ENCODE data around the gene GABRR1.

The GABRR1 gene

DNA sequence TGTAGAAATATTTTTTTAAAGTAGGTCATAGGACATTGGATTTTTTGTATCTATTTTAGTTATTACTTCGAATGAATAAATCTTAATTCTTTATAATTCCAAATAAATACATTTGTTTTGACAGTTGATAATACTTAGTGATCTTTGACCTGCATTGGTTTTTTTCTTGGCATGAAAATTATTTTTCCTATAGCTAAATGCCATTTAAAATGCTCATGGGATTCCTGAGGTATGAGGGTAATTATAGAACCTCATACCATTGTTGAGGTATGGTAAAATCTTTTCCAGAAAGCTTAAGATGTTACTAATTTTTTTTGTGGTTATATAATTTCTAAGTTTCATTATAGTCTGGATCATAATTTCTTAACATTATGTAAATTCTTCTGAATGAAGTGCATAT lies 63.0 kb downstream of the GABRR1 start:
- ChIA-PET POLR2A (interaction anchor here (1.3 kb wide), 1 partner anchor 8 kb away, joined by 6 read pairs; the partner anchor contains the start of gene PM20D2), CTCF (no interaction called here)
- TF ChIP-seq SUZ12 (IDR thresholded peaks at IDR 0.05) (no peak), FOXA1 (IDR thresholded peaks at IDR 0.05) (no peak), FOXM1 (IDR thresholded peaks at IDR 0.05; ENCODE audit: borderline replicate concordance) (no peak), LEF1 (IDR thresholded peaks at IDR 0.05; ENCODE audit: borderline replicate concordance) (no peak), ZNF384 (IDR thresholded peaks at IDR 0.05) (no peak), FOXK2 (IDR thresholded peaks at IDR 0.05) (no peak), TARDBP (IDR thresholded peaks at IDR 0.05) (no peak), ELF4 (IDR thresholded peaks at IDR 0.05) (no peak), SP1 (IDR thresholded peaks at IDR 0.05) (no peak), NFRKB (IDR thresholded peaks at IDR 0.05) (no peak), CTBP1 (IDR thresholded peaks at IDR 0.05; ENCODE audit: borderline replicate concordance) (no peak), L3MBTL2 (conservative IDR thresholded peaks at IDR 0.05) (no peak), BHLHE40 (IDR thresholded peaks at IDR 0.05; ENCODE audit: borderline replicate concordance) (no peak), ARNT (IDR thresholded peaks at IDR 0.05) (no peak), HDGF (IDR thresholded peaks at IDR 0.05; ENCODE audit: borderline replicate concordance) (no peak)
- TF ChIP-seq, protein P1, sequence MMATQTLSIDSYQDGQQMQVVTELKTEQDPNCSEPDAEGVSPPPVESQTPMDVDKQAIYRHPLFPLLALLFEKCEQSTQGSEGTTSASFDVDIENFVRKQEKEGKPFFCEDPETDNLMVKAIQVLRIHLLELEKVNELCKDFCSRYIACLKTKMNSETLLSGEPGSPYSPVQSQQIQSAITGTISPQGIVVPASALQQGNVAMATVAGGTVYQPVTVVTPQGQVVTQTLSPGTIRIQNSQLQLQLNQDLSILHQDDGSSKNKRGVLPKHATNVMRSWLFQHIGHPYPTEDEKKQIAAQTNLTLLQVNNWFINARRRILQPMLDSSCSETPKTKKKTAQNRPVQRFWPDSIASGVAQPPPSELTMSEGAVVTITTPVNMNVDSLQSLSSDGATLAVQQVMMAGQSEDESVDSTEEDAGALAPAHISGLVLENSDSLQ (IDR thresholded peaks at IDR 0.05) = no peak
- no peak for DNase-seq (ENCODE audit: extremely low spot score)

DNA sequence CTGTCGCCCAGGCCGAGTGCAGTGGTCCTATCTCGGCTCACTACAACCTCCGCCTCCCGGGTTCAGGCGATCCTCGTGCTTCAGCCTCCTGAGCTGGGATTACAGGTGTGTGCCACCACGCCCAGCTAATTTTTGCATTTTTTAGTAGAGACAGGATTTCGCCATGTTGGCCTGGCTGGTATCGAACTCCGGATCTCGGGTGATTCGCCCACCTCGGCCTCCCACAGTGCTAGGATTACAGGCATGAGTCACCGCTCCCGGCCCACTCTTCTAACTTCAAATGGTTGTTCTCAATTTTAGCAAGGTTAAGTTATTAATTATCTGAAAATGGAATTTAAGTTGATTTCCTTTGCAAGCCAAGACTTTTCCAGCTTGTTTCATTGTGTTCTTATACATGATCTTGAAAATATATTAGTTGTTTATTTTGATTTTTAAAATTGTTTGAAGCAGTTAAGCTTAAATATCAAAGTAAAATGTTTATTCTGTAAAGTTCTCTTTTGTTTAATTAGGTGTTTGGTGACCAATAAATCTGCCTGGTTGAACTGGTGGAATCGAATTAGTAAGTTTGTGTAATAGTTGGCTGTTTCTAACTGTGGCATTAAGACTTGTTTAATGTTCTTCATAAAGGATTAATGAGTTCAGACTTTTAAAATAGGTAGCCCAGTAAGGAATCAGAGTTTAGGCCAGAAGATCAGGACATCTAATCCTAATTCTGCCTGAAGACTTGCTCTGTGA lies 69.0 kb downstream of the GABRR1 start:
- DNase-seq (ENCODE audit: extremely low spot score) = no peak
- CTCF ChIA-PET = interaction anchor here (1.0 kb wide), 1 partner anchor 93 kb away, joined by 3 read pairs; no protein-coding TSS in a partner anchor
- POLR2A ChIA-PET = no interaction called here
- TF ChIP-seq L3MBTL2 (conservative IDR thresholded peaks at IDR 0.05) = no peak
- no peak for TF ChIP-seq ARNT (IDR thresholded peaks at IDR 0.05)
- no peak for TF ChIP-seq FOXA1 (IDR thresholded peaks at IDR 0.05)
- TF ChIP-seq SP1 (IDR thresholded peaks at IDR 0.05) = no peak
- no peak for TF ChIP-seq TARDBP (IDR thresholded peaks at IDR 0.05)
- TF ChIP-seq NFRKB (IDR thresholded peaks at IDR 0.05) = no peak
- no peak for TF ChIP-seq FOXK2 (IDR thresholded peaks at IDR 0.05)
- TF ChIP-seq SUZ12 (IDR thresholded peaks at IDR 0.05) = no peak
- TF ChIP-seq FOXM1 (IDR thresholded peaks at IDR 0.05; ENCODE audit: borderline replicate concordance) = no peak
- no peak for TF ChIP-seq ELF4 (IDR thresholded peaks at IDR 0.05)
- TF ChIP-seq, protein P1 (IDR thresholded peaks at IDR 0.05) = no peak
- no peak for TF ChIP-seq LEF1 (IDR thresholded peaks at IDR 0.05; ENCODE audit: borderline replicate concordance)

DNA sequence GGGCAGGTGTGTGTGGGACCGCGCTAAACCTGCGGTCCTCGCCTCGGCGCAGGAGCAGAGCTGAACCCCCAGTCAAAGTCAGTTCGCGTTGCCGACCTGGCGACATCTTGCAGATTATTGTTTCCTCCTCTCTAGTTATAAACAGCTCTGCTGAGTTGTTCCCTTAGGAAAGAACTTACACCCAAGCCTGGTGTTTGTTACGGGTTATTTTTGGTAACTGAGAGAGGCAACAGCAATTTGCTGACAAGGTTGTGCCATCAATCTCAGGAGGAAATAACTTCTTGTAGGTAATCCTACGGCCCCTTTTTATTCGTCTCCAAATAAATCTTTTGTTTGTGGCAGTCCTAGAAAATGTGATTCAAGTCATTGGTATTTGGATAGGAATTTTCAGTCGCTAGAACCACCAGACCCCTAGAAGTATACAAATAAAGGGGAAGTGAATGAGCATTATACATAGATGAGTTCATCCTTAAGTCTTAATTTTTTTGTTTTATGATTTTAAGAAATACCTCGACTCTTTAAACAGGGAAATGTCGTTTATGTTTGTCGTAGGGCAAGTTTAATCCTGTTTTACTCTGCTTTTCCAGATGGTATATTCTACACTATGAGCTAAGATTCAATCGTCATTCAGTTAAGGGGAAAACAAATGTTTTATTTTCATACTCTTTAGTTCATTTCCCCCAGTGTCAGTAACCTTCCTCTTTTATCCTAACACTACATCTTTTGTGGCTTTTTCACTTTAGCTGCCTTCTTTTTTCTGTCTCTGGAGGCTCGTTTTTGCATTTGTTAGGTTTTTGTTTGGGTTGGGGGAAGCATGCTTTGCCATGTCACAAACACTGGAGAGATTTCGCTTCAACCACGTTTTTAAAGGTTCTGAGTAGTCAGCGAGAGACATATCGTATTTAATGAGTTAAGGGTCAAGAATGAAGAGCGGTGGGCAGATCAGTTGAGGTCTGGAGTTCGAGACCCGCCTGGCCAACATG lies 70.1 kb downstream of the GABRR1 start:
- TF ChIP-seq SP1 (IDR thresholded peaks at IDR 0.05) (no peak), HDGF (IDR thresholded peaks at IDR 0.05; ENCODE audit: borderline replicate concordance) (no peak)
- TF ChIP-seq, protein P1 (IDR thresholded peaks at IDR 0.05) = peak; percentile 72
- CTCF ChIA-PET = interaction anchor here (0.6 kb wide), 1 partner anchor 8 kb away, joined by 3 read pairs; no protein-coding TSS in a partner anchor
- POLR2A ChIA-PET = interaction anchor here (0.7 to 5.3 kb wide), 15 partner anchors 8 to 206 kb away, joined by 3 to 46 read pairs (median 4); partner anchors contain the start of genes PNRC1, RNGTT, SRSF12 and UBE2J1
- DNase-seq (ENCODE audit: extremely low spot score) = peak; percentile 39

DNA sequence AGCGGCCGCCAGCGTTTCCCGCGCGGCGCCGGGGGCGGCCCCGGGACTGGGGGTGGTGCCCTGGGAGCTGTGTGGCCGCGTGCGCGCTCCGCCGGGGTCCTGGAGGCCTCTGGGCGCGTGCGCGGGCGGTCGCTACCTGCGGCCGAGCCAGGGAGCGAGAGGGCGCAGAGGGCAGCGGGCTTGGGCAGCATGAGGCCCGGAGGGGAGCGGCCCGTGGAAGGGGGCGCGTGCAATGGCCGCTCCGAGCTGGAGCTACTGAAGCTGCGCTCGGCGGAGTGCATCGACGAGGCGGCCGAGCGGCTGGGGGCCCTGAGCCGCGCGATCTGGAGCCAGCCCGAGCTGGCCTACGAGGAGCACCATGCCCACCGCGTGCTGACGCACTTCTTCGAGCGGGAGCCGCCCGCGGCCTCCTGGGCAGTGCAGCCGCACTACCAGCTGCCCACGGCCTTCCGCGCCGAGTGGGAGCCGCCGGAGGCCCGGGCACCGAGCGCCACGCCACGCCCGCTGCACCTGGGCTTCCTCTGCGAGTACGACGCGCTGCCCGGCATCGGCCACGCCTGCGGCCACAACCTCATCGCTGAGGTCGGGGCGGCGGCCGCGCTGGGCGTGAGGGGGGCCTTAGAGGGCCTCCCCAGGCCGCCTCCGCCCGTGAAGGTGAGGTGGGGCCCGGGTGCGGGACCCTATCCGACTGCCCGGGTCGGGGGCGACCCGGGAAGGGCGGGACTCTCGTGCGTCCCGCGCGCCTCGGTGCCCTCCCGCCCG lies 71.0 kb downstream of the GABRR1 start, which contains the start of gene PM20D2:
PM20D2 (plus strand) TSS at position 100 of the 762 bp plus-strand sequence; CDS start at position 190, 90 bp downstream.
- TF ChIP-seq ARNT (IDR thresholded peaks at IDR 0.05) (0 out of 2 replicates have a peak, but pooled peaks have one; percentile 30), L3MBTL2 (conservative IDR thresholded peaks at IDR 0.05) (peak; percentile 80), CTBP1 (IDR thresholded peaks at IDR 0.05; ENCODE audit: borderline replicate concordance) (no peak)
- DNase-seq (ENCODE audit: extremely low spot score) = peak; percentile 72
- ChIA-PET POLR2A (interaction anchor here (0.7 to 5.3 kb wide), 20 partner anchors 8 to 207 kb away, joined by 3 to 46 read pairs (median 4); partner anchors contain the start of genes PNRC1, RNGTT, SRSF12 and UBE2J1), CTCF (interaction anchor here (0.8 to 1.8 kb wide), 4 partner anchors 16 to 163 kb away, joined by 3 to 7 read pairs (median 3); no protein-coding TSS in a partner anchor)
